ENCODE measurements around the gene FOXP1. TPM values are rescaled to one million over a fixed set of nuclear protein-coding genes. Genes with fewer than 3 reads are reported as not detected.
A peak's percentile ranks its signal among the peaks of the same experiment; 100 is the strongest.

Gene FOXP1
- total and polyA plus RNA-seq, 9 of the 15 experiments (the other 6 are each of a cell fraction or from before 2014, with no cell fraction given) = 7.7 to 34.5 (median 13.7) TPM

GRCh38 chr3:71245971-71246880 lies 337.3 kb downstream of the FOXP1 start (continued):
- TF ChIP-seq ZNF740 (CRISPR knock-in tag; IDR thresholded peaks at IDR 0.05) (peak; percentile 72; the same call in 1 of the 2 replicates), ZNF740 (tag; IDR thresholded peaks at IDR 0.05) (peak in 1 of 2 experiments; percentile 39; a peak in 1 of 4 replicates), TFAP4 (CRISPR knock-in tag; IDR thresholded peaks at IDR 0.05; ENCODE audit: borderline replicate concordance) (peak; percentile 41; the same call in 1 of the 2 replicates), ZBTB8A (IDR thresholded peaks at IDR 0.05; ENCODE audit: partially characterized antibody) (no peak), MBD1 (CRISPR knock-in tag; IDR thresholded peaks at IDR 0.05) (no peak), CHD7 (IDR thresholded peaks at IDR 0.05; ENCODE audit: low read depth, low read length) (no peak), KLF6 (CRISPR knock-in tag; IDR thresholded peaks at IDR 0.05; ENCODE audit: borderline replicate concordance) (no peak), PML (IDR thresholded peaks at IDR 0.05; ENCODE audit: low read length) (no peak), CXXC5 (CRISPR knock-in tag; IDR thresholded peaks at IDR 0.05) (0 out of 2 replicates have a peak, but pooled peaks have one; percentile 17), TEAD1 (CRISPR knock-in tag; IDR thresholded peaks at IDR 0.05) (no peak), CREBBP (IDR thresholded peaks at IDR 0.05; ENCODE audit: low read depth, low read length) (no peak)
